Renal cortical epithelial cell (primary cell): ENCODE data around the gene ANKRD10. TPM values are rescaled to one million over a fixed set of nuclear protein-coding genes. Genes with fewer than 3 reads are reported as not detected.
A peak's percentile ranks its signal among the peaks of the same experiment; 100 is the strongest.

Source experiments
- DNase-seq: peaks from one replicate; pipeline ENCODE4 v3.0.0-alpha.2; 2011; ENCODE audit warnings: low read depth
- total RNA-seq: library from RNA; depleted of rRNA; stranded (reverse); fragments of >200 nt; gene quantifications from 2 replicates; pipeline ENCODE4 v1.2.3, GENCODE V29; 2014

Gene ANKRD10
- total RNA-seq, 1 donor from 2014 or later = 120 TPM

GRCh38 chr13:110914331-110915056, 375 bp downstream of the ANKRD10 start:
- no peak for DNase-seq

GRCh38 chr13:110914081-110914330, 863 bp downstream of the ANKRD10 start:
- DNase-seq = no peak

DNA sequence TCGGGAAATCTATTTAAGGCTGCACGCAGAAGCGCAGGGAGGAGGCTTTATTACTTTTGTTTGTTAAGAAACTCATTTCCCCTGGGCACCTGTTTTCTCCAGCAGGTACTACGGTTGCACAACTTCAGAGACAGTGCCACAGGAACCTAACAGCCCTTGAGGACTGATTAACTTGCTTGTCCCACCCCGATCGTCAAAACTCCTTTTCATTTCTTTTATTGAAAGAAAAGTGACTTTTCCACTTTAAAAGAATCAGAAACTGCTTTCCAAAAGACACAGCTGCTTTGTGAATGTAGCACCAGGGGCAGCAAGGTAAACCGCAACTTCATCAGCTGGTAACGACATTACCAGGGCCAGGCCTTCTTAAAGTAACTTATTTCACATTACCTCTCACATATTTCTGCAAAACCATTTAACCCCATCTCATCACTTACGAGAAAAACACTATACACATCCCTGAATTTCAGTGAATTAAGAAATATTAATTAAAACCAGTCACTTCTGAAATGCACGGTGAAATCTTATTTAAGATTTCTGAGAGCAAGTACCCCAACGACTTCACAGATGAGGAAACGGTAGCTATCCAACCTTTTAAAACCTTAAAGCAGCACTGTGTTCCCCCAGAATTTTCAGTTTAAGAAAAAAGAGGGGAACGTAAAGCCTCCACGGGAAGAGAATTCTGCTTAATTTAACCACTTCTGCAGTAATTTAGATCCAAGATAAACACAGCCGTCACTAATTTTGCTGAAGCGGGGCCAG, 1.4 kb downstream of the ANKRD10 start:
- peak; percentile 58 for DNase-seq

DNA sequence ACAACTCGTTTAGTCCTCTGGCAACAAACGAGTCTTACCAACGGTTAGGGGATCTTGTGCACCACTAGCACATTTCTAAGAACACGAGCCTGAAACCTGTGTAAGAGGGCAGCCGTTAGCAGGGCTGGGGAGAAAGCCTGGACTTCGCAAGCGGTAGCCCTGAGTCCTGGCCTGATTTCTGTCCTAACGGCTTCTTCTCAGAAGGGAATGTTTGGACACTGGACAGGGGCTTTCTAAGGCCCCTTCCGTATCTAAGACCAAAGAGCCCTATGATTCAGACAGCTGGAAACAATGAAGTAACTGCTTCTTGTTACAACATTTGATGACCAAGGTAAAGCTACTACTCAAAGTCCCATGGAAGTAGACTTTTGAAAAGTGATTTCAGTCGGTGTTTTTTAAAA, 2.2 kb downstream of the ANKRD10 start:
- DNase-seq = peak; percentile 83

- DNase-seq = peak; percentile 78
Observed at GRCh38 chr13:110911880-110912279, 3.0 kb downstream of the ANKRD10 start.

DNA sequence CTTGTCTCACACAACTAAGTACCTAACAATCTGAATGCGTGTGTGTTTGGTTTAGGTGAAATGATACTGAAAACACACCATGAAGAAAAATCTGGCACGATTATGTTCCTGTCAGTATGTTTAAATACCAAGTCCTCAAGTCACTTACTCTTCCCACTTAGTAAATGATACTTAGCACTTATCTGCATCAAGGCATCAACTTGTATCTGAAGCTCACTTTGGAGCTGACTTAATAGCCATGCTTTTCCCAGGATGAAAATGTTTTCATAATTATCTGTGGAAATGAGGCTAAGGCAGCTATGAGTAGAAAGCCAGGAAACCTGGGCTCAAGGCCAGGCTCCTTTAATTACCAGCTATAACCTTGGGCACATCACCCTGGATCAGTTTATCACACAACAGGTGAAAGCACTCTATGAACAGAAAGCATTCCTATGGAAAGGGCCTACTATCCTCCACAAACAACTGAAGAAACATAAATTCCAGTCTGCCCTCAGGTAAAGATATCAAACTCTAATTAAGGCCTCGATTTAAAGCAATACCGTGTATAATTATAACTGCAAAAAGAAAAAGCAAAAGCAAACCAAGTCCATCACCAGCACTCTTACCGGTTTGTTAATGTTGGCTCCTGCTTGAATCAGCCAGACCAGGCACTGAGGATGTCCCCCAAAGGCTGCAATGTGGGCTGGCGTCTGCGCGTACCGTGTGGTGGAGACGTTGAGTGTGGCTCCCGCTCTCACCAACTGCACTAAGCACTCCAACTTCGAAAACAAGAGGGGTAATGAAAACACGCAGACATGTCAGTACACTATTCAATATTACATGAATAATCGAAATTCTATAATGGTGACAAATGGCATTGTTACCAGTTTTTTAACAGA, 4.6 kb downstream of the ANKRD10 start:
- no peak for DNase-seq

- peak; percentile 86 for DNase-seq
Observed at GRCh38 chr13:110907951-110908898, 6.6 kb downstream of the ANKRD10 start.

DNA sequence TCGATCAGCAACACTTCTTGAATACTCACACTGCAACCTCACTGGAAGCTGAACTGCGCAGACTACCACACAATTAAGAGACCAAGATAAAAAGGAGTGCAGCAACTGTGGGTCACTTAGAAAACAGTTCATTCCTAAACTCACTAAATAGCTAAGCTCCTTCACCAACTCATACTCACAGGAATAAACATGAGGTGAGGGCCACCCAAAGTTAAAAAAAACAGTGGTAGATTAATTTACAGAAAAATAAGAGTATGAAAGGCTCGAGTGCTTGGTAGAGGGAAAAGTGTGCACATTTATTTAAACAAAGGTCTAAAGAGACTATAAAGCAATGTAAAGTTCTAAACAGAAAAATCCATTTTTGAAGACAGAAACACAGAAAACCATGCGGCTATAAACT, 7.6 kb downstream of the ANKRD10 start:
- DNase-seq = no peak

DNA sequence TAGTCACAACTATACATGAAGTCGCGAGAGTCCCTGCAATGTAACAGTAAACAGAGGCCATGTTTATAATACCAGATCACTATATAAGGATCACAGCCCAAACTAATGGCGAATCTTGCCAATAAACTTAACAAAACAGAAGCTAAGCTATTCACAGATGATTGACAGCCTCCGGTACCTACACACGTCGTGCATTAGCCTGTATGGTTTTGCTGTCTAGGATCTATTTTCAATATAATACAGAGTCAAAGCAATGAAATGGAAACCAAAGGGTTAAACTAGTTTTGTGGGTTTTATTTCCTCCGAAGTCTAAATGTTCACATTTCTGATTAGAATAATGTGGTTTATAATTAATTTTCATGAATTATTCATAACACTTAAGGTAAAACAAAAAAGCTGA, 10.1 kb downstream of the ANKRD10 start:
- no peak for DNase-seq

- DNase-seq = no peak
Observed at GRCh38 chr13:110902370-110902769, 12.5 kb downstream of the ANKRD10 start.

- no peak for DNase-seq
Observed at GRCh38 chr13:110897521-110897920, 17.3 kb downstream of the ANKRD10 start.

DNA sequence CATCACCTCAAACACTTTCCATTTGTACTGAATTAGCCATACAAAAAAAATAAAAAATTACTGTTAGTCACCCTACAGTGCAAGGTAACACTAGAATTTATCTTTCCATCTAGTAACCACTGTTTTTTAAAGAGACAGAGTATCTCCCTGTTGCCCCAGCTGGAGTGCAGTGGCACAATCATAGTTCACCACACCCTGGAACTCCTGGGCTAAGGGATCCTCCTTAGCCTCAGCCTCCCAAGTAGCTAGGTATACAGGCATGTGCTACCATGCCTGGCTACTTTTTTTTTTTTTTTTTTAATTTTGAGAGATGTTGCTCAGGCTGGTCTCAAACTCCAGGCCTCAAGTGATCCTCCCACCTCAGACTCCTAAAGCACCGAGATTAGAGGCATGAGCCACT, 17.9 kb downstream of the ANKRD10 start:
- no peak for DNase-seq

DNA sequence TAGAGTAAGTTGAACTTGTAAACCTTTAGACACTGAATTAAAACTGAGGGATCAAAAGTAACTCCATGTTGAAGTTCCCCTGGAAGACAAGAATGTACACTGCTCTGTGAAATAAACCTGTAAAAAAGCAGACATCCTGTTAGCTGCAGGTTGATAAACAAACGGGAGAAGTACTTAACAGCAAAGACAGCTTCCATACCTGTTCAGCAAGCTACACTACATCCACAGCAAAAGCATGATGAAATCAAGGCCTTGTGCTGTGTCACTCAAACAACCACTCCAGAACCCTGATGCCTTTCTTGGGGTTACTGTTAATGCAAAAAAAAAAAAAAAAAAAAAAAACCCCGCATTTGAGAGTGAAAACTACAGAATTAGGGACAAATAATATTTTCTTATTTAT, 20.8 kb downstream of the ANKRD10 start:
- DNase-seq = no peak

GRCh38 chr13:110893571-110893970, 21.3 kb downstream of the ANKRD10 start:
- DNase-seq = no peak

GRCh38 chr13:110890279-110891165, 24.3 kb downstream of the ANKRD10 start:
- no peak for DNase-seq

GRCh38 chr13:110888390-110888789, 26.5 kb downstream of the ANKRD10 start:
- DNase-seq = peak; percentile 28

GRCh38 chr13:110887597-110888333, 27.1 kb downstream of the ANKRD10 start:
- DNase-seq = no peak

GRCh38 chr13:110886870-110887596, 27.8 kb downstream of the ANKRD10 start:
- DNase-seq = no peak
